ENCODE results near the gene PDE5A. TPM values are rescaled to one million over a fixed set of nuclear protein-coding genes. Genes with fewer than 3 reads are reported as not detected.

Gene PDE5A
- total and polyA plus RNA-seq, 2 experiments from 2014 or later, result 9.7 to 35.8 TPM

GRCh38 chr4:119550857-119551532, 77.6 kb downstream of the PDE5A start:
- no peak overlapping the region for H3K4me2 ChIP-seq
- no peak overlapping the region for H3K4me3 ChIP-seq
- no peaks in the 10 kb centered on the region for H4K20me1 ChIP-seq (ENCODE audit: insufficient read depth, poor library complexity, severe bottlenecking)
- 65% methylated on average over 2 of the region's 2 CpGs for WGBS (ENCODE audit: low lambda C conversion rate, missing lambda C conversion rate)
- no peaks in the 10 kb centered on the region for H3K9me3 ChIP-seq (ENCODE audit: low read depth)
- TF ChIP-seq CTCF (IDR thresholded peaks at IDR 0.05; ENCODE audit: poor library complexity), result no peak
- no peak for TF ChIP-seq EZH2 (IDR thresholded peaks at IDR 0.05; ENCODE audit: borderline replicate concordance)
- TF ChIP-seq EZH2phosphoT487 (IDR thresholded peaks at IDR 0.05; ENCODE audit: low read depth, severe bottlenecking, unreplicated experiment), result no peak
- no peak overlapping the region for H3K27ac ChIP-seq
- H3K79me2 ChIP-seq, result no peaks in the 10 kb centered on the region
- H3K9me2 ChIP-seq (replicated peaks; ENCODE audit: insufficient read depth), result no peaks in the 10 kb centered on the region
- no peak for DNase-seq (ENCODE audit: low spot score)
- H3K36me3 ChIP-seq (replicated peaks; ENCODE audit: insufficient read depth, low read depth), result no peaks in the 10 kb centered on the region
- no peaks in the 10 kb centered on the region for H3K27me3 ChIP-seq
- no peaks in the 10 kb centered on the region for H3K4me1 ChIP-seq (ENCODE audit: insufficient read depth)
- H2AFZ ChIP-seq, result no peak overlapping the region

DNA sequence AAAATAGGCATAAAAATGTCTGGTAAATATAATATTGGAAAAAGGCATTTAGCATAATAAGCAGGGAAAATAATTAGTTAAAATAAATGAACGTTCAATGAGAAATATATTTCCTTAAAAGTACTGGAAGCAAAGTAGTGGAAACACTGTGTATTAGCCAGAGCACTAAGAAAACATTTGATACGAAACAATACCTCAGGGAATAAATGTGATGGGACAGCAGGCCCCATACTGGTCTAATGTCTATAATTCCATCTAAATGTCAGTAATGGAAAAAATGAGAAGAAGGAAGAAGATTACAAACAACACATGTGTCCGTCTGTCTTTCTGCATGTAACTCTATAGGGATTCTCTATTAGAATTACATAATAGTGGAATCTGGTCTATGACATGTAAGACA, 79.0 kb downstream of the PDE5A start:
- Histone ChIP-seq H2AFZ (no peak overlapping the region), H3K9me2 (replicated peaks; ENCODE audit: insufficient read depth) (no peaks in the 10 kb centered on the region), H3K4me1 (ENCODE audit: insufficient read depth) (no peaks in the 10 kb centered on the region), H3K9me3 (ENCODE audit: low read depth) (no peaks in the 10 kb centered on the region), H3K36me3 (replicated peaks; ENCODE audit: insufficient read depth, low read depth) (no peaks in the 10 kb centered on the region), H3K4me2 (no peak overlapping the region), H4K20me1 (ENCODE audit: insufficient read depth, poor library complexity, severe bottlenecking) (no peaks in the 10 kb centered on the region), H3K4me3 (no peak overlapping the region), H3K27me3 (no peaks in the 10 kb centered on the region), H3K27ac (no peak overlapping the region), H3K79me2 (no peaks in the 10 kb centered on the region)
- no peak for DNase-seq (ENCODE audit: low spot score)
- TF ChIP-seq CTCF (IDR thresholded peaks at IDR 0.05; ENCODE audit: poor library complexity), result no peak
- no peak for TF ChIP-seq EZH2 (IDR thresholded peaks at IDR 0.05; ENCODE audit: borderline replicate concordance)
- no peak for TF ChIP-seq EZH2phosphoT487 (IDR thresholded peaks at IDR 0.05; ENCODE audit: low read depth, severe bottlenecking, unreplicated experiment)
- WGBS (ENCODE audit: low lambda C conversion rate, missing lambda C conversion rate), result 96% methylated on average over 3 of the region's 3 CpGs

DNA sequence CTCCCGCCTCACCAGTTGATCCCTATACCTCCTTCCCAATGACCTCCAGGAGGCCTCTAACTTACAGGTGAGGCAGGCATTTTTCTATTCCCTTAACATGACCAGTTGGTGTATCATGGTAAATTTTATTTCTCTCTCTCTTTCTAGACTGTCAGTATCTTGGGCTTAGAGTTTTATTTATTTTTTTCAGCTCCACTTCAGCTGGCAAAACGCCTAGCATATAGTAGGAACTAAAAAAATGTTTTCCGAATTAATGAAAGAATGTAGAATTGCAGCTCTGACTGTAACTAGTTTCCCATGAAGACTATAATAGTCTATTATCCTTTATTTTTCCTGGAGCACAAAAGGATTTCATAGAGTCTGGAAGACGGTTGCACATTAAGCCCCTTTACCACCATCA, 84.8 kb downstream of the PDE5A start:
- no peak overlapping the region for H3K4me2 ChIP-seq
- 89% methylated on average over 4 of the region's 4 CpGs for WGBS (ENCODE audit: low lambda C conversion rate, missing lambda C conversion rate)
- H3K4me3 ChIP-seq, result no peak overlapping the region
- no peaks in the 10 kb centered on the region for H3K9me3 ChIP-seq (ENCODE audit: low read depth)
- no peak overlapping the region for H3K27ac ChIP-seq
- H3K79me2 ChIP-seq, result no peaks in the 10 kb centered on the region
- no peak for DNase-seq (ENCODE audit: low spot score)
- TF ChIP-seq CTCF (IDR thresholded peaks at IDR 0.05; ENCODE audit: poor library complexity), result no peak
- TF ChIP-seq EZH2 (IDR thresholded peaks at IDR 0.05; ENCODE audit: borderline replicate concordance), result no peak
- no peaks in the 10 kb centered on the region for H3K27me3 ChIP-seq
- H3K4me1 ChIP-seq (ENCODE audit: insufficient read depth), result no peaks in the 10 kb centered on the region
- no peak overlapping the region for H2AFZ ChIP-seq
- H3K9me2 ChIP-seq (replicated peaks; ENCODE audit: insufficient read depth), result no peaks in the 10 kb centered on the region
- H3K36me3 ChIP-seq (replicated peaks; ENCODE audit: insufficient read depth, low read depth), result no peaks in the 10 kb centered on the region
- H4K20me1 ChIP-seq (ENCODE audit: insufficient read depth, poor library complexity, severe bottlenecking), result no peaks in the 10 kb centered on the region
